ENCODE results near the gene HOXC5. TPM values are rescaled to one million over a fixed set of nuclear protein-coding genes. Genes with fewer than 3 reads are reported as not detected.

Gene HOXC5
- polyA plus RNA-seq, 1 donor, result 1.8 TPM

DNA sequence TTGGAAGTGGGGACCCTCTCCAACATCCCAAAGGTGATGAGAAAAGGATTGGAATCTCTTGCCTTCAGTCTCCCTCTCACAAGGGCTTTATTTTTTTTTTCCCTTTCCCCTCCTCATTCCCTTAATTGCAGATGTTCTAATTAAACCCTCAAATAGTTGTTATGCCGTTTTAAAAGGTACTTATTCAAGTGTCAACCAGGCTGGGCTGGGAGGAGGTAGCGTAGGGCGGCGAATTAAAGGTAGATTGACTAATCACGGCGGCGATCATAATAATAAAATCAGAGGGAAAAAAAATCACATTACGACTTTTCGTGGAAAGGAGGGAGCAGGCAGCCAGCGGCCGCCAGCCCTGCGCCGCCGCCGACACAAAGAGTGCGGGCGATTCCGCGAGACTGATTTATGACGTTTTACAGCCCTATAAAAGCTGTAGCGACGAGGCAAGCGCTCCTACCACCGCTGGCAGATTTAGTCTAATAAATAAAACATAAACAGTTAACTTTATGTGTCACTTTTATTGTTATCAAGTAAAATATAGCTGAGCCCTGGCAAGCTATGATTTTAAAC is 19.1 kb downstream of the HOXC5 start:
- H3K36me3 ChIP-seq (ENCODE audit: control insufficient read depth, insufficient read depth, low read length), result no peaks in the 10 kb centered on the region
- peak overlapping the region; percentile 69 for H3K27ac ChIP-seq (ENCODE audit: low read length)
- peaks cover 50% of the 10 kb centered on the region for H3K27me3 ChIP-seq (ENCODE audit: control insufficient read depth, insufficient read depth, low read length)
- peak in 1 of 2 donors; percentile 73 for DNase-seq
- H3K9me3 ChIP-seq (ENCODE audit: control insufficient read depth, low read depth, low read length), result peaks cover 5% of the 10 kb centered on the region
- 20% methylated on average over 1 of the region's 24 CpGs for WGBS (ENCODE audit: insufficient coverage, low lambda C conversion rate)
- no peak overlapping the region for H3K4me3 ChIP-seq (ENCODE audit: low read length)
- H3K4me1 ChIP-seq (ENCODE audit: control insufficient read depth, insufficient read depth, low read length), result peaks cover 28% of the 10 kb centered on the region

GRCh38 chr12:54052438-54053002 is 19.7 kb downstream of the HOXC5 start:
- peak overlapping the region; percentile 69 for H3K27ac ChIP-seq (ENCODE audit: low read length)
- H3K9me3 ChIP-seq (ENCODE audit: control insufficient read depth, low read depth, low read length), result peaks cover under 1% of the 10 kb centered on the region
- DNase-seq, result peak in 1 of 2 donors; percentile 54
- no peak overlapping the region for H3K4me3 ChIP-seq (ENCODE audit: low read length)
- no peaks in the 10 kb centered on the region for H3K36me3 ChIP-seq (ENCODE audit: control insufficient read depth, insufficient read depth, low read length)
- peaks cover 28% of the 10 kb centered on the region for H3K4me1 ChIP-seq (ENCODE audit: control insufficient read depth, insufficient read depth, low read length)
- no CpG with 5 or more reads among the region's 10 CpGs for WGBS (ENCODE audit: insufficient coverage, low lambda C conversion rate)
- H3K27me3 ChIP-seq (ENCODE audit: control insufficient read depth, insufficient read depth, low read length), result peaks cover 49% of the 10 kb centered on the region

DNA sequence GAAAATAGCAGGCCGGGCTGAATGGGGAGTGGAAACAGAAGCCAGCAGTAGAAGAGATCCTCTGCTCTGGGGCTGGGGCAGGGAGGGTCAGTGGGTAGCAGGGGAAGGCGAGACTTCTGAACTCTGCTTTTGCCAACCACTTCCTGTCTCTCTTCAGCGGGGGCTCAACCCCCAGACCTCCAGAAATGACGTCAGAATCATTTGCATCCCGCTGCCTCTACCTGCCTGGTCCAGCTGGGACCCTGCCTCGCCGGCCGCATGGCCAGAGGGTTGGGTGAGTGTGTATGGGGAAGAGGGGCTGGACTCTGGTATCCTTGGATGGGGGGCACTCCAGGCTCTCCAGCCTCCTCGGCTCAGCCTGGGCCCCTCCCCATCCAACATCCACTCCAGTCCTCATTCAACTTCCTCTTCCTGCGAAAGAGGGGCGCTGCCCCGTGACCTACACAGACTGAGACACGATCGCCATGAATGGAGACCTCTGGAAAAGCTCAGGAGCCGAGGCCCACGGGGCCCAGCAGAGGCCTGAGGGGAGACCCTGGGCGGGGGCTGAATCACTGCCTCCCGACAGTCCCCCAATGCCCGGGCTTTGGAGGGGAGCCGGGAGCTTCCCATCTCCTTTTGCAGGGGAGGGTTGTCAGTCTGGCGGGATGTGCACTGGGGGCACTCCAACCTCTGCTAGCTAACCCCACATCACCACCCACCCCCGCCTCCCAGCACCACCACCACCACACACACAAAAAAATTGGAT is 20.3 kb downstream of the HOXC5 start:
- no peak for DNase-seq
- Histone ChIP-seq H3K4me1 (ENCODE audit: control insufficient read depth, insufficient read depth, low read length) (peaks cover 28% of the 10 kb centered on the region), H3K9me3 (ENCODE audit: control insufficient read depth, low read depth, low read length) (no peaks in the 10 kb centered on the region), H3K27ac (ENCODE audit: low read length) (peak overlapping the region; percentile 69), H3K36me3 (ENCODE audit: control insufficient read depth, insufficient read depth, low read length) (no peaks in the 10 kb centered on the region), H3K4me3 (ENCODE audit: low read length) (peak overlapping the region; percentile 54), H3K27me3 (ENCODE audit: control insufficient read depth, insufficient read depth, low read length) (peaks cover 48% of the 10 kb centered on the region)
- no CpG with 5 or more reads among the region's 22 CpGs for WGBS (ENCODE audit: insufficient coverage, low lambda C conversion rate)

DNA sequence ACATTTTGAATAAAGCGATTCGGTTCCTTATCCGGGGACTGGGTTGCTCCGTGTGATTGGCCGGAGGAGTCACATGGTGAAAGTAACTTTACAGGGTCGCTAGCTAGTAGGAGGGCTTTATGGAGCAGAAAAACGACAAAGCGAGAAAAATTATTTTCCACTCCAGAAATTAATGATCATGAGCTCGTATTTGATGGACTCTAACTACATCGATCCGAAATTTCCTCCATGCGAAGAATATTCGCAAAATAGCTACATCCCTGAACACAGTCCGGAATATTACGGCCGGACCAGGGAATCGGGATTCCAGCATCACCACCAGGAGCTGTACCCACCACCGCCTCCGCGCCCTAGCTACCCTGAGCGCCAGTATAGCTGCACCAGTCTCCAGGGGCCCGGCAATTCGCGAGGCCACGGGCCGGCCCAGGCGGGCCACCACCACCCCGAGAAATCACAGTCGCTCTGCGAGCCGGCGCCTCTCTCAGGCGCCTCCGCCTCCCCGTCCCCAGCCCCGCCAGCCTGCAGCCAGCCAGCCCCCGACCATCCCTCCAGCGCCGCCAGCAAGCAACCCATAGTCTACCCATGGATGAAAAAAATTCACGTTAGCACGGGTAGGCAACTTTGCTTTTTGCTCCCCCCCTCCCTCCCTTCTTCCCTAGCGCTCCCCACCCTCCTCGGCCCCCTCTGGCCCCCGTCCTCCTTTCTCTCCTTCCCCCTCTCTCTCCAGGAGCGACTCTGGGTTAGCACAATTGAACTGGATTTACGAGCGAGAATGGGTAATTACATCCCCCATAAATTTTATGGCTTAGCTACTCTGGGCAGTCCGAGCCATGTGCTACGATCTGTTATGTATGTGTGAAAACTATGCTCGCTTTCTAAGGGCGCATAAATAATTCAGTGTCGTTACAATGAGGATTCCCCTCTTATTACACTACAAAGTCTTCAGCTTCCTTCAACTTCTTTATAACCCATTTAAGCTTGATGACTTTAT is 21.2 kb downstream of the HOXC5 start, which contains the start of gene HOXC4:
Gene HOXC4 (plus strand): TSS at position 85 of the 991 bp plus-strand sequence. CDS start 88 bp downstream, at position 173.
- peak within 1 kb of the TSS; percentile 54 for H3K4me3 ChIP-seq (ENCODE audit: low read length)
- DNase-seq, result peak in 1 of 2 donors; percentile 67
- peaks cover 28% of the 10 kb centered on the region for H3K4me1 ChIP-seq (ENCODE audit: control insufficient read depth, insufficient read depth, low read length)
- no peaks in the 10 kb centered on the region for H3K9me3 ChIP-seq (ENCODE audit: control insufficient read depth, low read depth, low read length)
- WGBS (ENCODE audit: insufficient coverage, low lambda C conversion rate), result 19% methylated on average over 8 of the region's 52 CpGs
- peaks cover 44% of the 10 kb centered on the region for H3K27me3 ChIP-seq (ENCODE audit: control insufficient read depth, insufficient read depth, low read length)
- no peaks in the 10 kb centered on the region for H3K36me3 ChIP-seq (ENCODE audit: control insufficient read depth, insufficient read depth, low read length)
- peak within 1 kb of the TSS; percentile 69 for H3K27ac ChIP-seq (ENCODE audit: low read length)

- Histone ChIP-seq H3K4me1 (ENCODE audit: control insufficient read depth, insufficient read depth, low read length) (peaks cover 31% of the 10 kb centered on the region), H3K27ac (ENCODE audit: low read length) (peak overlapping the region; percentile 4), H3K36me3 (ENCODE audit: control insufficient read depth, insufficient read depth, low read length) (no peaks in the 10 kb centered on the region), H3K4me3 (ENCODE audit: low read length) (peak overlapping the region; percentile 54), H3K9me3 (ENCODE audit: control insufficient read depth, low read depth, low read length) (no peaks in the 10 kb centered on the region), H3K27me3 (ENCODE audit: control insufficient read depth, insufficient read depth, low read length) (peaks cover 47% of the 10 kb centered on the region)
- no peak for DNase-seq
- no CpG with 5 or more reads among the region's 24 CpGs for WGBS (ENCODE audit: insufficient coverage, low lambda C conversion rate)
Measured at GRCh38 chr12:54054742-54055194, 21.9 kb downstream of the HOXC5 start.

DNA sequence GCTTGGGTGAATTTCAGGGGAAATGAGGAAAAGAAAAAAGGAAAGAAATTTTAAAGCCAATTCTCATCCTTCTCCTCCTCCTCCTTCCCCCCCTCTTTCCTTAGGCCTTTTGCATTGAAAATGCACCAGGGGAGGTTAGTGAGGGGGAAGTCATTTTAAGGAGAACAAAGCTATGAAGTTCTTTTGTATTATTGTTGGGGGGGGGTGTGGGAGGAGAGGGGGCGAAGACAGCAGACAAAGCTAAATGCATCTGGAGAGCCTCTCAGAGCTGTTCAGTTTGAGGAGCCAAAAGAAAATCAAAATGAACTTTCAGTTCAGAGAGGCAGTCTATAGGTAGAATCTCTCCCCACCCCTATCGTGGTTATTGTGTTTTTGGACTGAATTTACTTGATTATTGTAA is 22.7 kb downstream of the HOXC5 start:
- no peak for DNase-seq
- Histone ChIP-seq H3K27ac (ENCODE audit: low read length) (peak overlapping the region; percentile 16), H3K9me3 (ENCODE audit: control insufficient read depth, low read depth, low read length) (no peaks in the 10 kb centered on the region), H3K4me1 (ENCODE audit: control insufficient read depth, insufficient read depth, low read length) (peaks cover 31% of the 10 kb centered on the region), H3K4me3 (ENCODE audit: low read length) (peak overlapping the region; percentile 13), H3K27me3 (ENCODE audit: control insufficient read depth, insufficient read depth, low read length) (peaks cover 55% of the 10 kb centered on the region), H3K36me3 (ENCODE audit: control insufficient read depth, insufficient read depth, low read length) (no peaks in the 10 kb centered on the region)
- WGBS (ENCODE audit: insufficient coverage, low lambda C conversion rate), result no CpG with 5 or more reads among the region's 2 CpGs

DNA sequence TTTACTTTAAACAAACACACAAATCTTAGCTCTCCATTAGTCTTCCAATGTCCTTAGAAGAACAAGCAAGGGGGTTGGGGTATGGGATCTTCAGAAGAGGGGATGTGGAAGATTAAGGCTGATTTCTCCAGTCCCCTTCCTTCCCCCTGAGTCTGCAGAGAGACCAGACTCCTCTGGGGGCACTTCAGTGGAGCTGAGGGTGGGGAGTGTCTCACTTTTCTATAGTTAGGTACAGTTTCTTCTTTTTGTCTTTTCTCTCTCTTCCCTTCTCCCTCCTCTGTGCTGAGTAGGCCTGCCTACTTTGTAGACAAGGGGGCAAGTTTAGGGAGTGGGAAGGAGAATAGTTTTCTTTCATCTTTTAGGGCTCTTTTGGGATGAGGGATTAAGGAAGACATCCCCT is 23.3 kb downstream of the HOXC5 start:
- Histone ChIP-seq H3K27me3 (ENCODE audit: control insufficient read depth, insufficient read depth, low read length) (peaks cover 56% of the 10 kb centered on the region), H3K9me3 (ENCODE audit: control insufficient read depth, low read depth, low read length) (no peaks in the 10 kb centered on the region), H3K4me1 (ENCODE audit: control insufficient read depth, insufficient read depth, low read length) (peaks cover 27% of the 10 kb centered on the region), H3K36me3 (ENCODE audit: control insufficient read depth, insufficient read depth, low read length) (no peaks in the 10 kb centered on the region), H3K4me3 (ENCODE audit: low read length) (no peak overlapping the region), H3K27ac (ENCODE audit: low read length) (peak overlapping the region; percentile 16)
- DNase-seq, result no peak

DNA sequence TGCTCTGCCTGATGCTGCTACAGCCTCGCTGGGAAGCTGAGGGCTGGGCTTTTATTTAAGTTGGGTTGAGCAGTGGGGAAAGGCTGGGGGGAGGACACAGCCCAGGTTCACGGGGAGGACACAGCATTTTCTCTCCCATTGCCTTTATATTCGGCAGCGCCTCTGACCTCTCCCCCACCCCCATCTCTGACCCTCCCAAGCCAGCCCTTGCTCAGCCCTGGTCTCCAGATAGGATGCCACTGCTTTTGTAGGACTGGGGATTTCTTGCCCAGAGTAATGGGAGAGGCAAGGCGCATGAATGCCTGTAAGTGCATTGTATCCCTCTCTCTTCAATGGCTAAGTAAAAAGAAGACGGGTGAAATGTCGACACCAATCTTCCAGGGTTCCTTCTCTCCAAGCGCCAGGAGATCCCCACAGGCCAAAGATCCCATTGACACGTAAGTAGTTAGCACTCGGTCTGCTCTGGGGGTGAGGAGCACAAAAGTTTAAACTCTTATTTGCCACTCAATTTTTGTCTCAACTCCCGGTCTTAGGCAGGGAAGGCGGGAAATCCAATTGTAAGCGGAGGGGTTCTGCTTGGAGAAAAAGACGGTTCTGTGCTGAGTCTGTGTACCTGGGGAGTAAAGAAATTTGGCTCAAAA is 25.4 kb downstream of the HOXC5 start:
- H3K27ac ChIP-seq (ENCODE audit: low read length), result no peak overlapping the region
- H3K4me3 ChIP-seq (ENCODE audit: low read length), result no peak overlapping the region
- WGBS (ENCODE audit: insufficient coverage, low lambda C conversion rate), result no CpG with 5 or more reads among the region's 14 CpGs
- H3K4me1 ChIP-seq (ENCODE audit: control insufficient read depth, insufficient read depth, low read length), result peaks cover 8% of the 10 kb centered on the region
- H3K27me3 ChIP-seq (ENCODE audit: control insufficient read depth, insufficient read depth, low read length), result peaks cover 54% of the 10 kb centered on the region
- no peaks in the 10 kb centered on the region for H3K36me3 ChIP-seq (ENCODE audit: control insufficient read depth, insufficient read depth, low read length)
- DNase-seq, result no peak
- H3K9me3 ChIP-seq (ENCODE audit: control insufficient read depth, low read depth, low read length), result no peaks in the 10 kb centered on the region

DNA sequence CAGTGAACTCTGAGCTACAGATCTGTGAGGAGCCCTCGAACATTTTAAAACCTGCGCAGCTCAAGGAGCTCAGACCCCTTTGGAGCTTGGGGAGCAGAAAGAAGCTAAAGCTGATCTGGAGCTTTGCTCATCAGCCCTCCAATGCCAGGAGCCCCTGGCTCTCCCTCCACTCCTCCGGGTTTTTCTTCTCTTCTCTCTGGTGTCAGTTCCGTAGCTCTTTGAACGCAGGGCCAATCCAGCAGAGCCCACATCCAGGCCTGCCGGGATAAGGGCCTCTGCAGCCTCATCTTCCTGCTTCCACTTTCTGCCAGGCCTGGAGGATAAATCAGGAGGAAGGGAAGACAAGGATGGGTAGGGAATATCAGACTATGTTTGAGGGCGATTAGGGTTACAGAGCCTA is 26.8 kb downstream of the HOXC5 start:
- no CpG with 5 or more reads among the region's 7 CpGs for WGBS (ENCODE audit: insufficient coverage, low lambda C conversion rate)
- Histone ChIP-seq H3K27ac (ENCODE audit: low read length) (peak overlapping the region; percentile 20), H3K9me3 (ENCODE audit: control insufficient read depth, low read depth, low read length) (no peaks in the 10 kb centered on the region), H3K4me3 (ENCODE audit: low read length) (no peak overlapping the region), H3K36me3 (ENCODE audit: control insufficient read depth, insufficient read depth, low read length) (no peaks in the 10 kb centered on the region), H3K4me1 (ENCODE audit: control insufficient read depth, insufficient read depth, low read length) (peaks cover 5% of the 10 kb centered on the region), H3K27me3 (ENCODE audit: control insufficient read depth, insufficient read depth, low read length) (peaks cover 47% of the 10 kb centered on the region)
- no peak for DNase-seq

Data from large intestine (tissue), 3 donors.